Peyer's patch (tissue), 4 donors: ENCODE data around the gene MATK.

Experiments used
- POLR2A ChIP-seq, 2 donors: fragments of 450-650 bp; IDR thresholded peaks; one replicate each; pipeline ENCODE4 v1.5.1; 2017; ENCODE audit warnings: antibody characterized with exemption in 2 of 2, mild to moderate bottlenecking in 2 of 2, moderate library complexity in 2 of 2
- TF ChIP-seq, protein P1 (sequence below), 6 experiments: fragments of 450-650 bp in 4 of 6; fragments of 200-600 bp in 2 of 6; sonication (generic) in 1 of 6; IDR thresholded peaks; one replicate each; pipeline ENCODE4 v1.5.1; 2017 to 2019; ENCODE audit warnings: antibody characterized with exemption in 6 of 6, mild to moderate bottlenecking in 3 of 6, moderate library complexity in 1 of 6

DNA sequence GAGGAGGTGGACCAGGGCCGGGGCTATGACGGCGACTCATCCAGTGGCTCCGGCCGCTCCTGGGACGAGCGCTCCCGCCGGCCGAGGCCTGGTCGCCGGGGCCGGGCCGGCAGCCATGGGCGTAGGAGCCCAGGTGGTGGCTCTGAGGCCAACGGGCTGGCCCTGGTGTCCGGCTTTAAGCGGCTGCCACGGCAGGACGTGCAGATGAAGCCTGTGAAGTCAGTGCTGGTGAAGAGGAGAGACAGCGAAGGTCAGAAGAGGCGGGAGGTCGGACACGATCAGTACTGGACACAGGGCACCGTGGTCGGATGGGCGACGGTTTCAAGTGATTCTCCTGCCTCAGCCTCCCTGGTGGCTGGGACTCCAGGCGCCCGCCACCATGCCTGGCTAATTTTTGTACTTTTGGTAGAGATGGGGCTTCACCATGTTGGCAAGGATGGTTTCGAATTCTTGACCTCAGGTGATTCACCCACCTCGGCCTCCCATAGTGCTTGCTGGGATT, 55.7 kb downstream of the MATK start:
- no peak for TF ChIP-seq POLR2A (IDR thresholded peaks at IDR 0.05)
- TF ChIP-seq, protein P1, sequence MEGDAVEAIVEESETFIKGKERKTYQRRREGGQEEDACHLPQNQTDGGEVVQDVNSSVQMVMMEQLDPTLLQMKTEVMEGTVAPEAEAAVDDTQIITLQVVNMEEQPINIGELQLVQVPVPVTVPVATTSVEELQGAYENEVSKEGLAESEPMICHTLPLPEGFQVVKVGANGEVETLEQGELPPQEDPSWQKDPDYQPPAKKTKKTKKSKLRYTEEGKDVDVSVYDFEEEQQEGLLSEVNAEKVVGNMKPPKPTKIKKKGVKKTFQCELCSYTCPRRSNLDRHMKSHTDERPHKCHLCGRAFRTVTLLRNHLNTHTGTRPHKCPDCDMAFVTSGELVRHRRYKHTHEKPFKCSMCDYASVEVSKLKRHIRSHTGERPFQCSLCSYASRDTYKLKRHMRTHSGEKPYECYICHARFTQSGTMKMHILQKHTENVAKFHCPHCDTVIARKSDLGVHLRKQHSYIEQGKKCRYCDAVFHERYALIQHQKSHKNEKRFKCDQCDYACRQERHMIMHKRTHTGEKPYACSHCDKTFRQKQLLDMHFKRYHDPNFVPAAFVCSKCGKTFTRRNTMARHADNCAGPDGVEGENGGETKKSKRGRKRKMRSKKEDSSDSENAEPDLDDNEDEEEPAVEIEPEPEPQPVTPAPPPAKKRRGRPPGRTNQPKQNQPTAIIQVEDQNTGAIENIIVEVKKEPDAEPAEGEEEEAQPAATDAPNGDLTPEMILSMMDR (IDR thresholded peaks at IDR 0.05), result no peak
